H1 (cell line): Measurements from ENCODE around the gene GABRP.

ENCODE experiments used
- CBX8 ChIP-seq: fragments of 300-800, 300-1000 bp; sonication (generic); IDR thresholded peaks from 2 replicates; pipeline ENCODE4 v1.7.1; 2016; ENCODE audit warnings: low read depth, low read length, borderline replicate concordance
- CHD1 ChIP-seq: IDR thresholded peaks from 2 replicates; pipeline ENCODE4 v1.6.1; 2012; ENCODE audit warnings: low read depth, low read length, improper control_type of control experiment
- CTCF ChIP-seq, 3 experiments: IDR thresholded peaks; 1 replicate in 2 of 3; 2 replicates in 1 of 3; pipeline versions ENCODE4 v1.5.1 to v1.6.1; 2011; ENCODE audit warnings: low read length in 3 of 3, mild to moderate bottlenecking in 3 of 3, inconsistent platforms in 2 of 3, low read depth in 1 of 3, moderate library complexity in 1 of 3; ENCODE audit not compliant: insufficient read depth in 1 of 3; ENCODE audit errors: control extremely low read depth in 1 of 3
- EGR1 ChIP-seq: IDR thresholded peaks from 2 replicates; pipeline ENCODE4 v1.6.1; 2011; ENCODE audit warnings: low read depth, low read length, borderline replicate concordance
- EP300 ChIP-seq, 2 experiments: IDR thresholded peaks; 1 replicate in 1 of 2; 2 replicates in 1 of 2; pipeline ENCODE4 v1.6.1; 2011 to 2012; ENCODE audit warnings: low read depth in 2 of 2, low read length in 2 of 2, mild to moderate bottlenecking in 2 of 2, borderline replicate concordance in 1 of 2, inconsistent platforms in 1 of 2, moderate library complexity in 1 of 2
- EZH2 ChIP-seq: fragments of 200-600 bp; sonication (generic); IDR thresholded peaks from 2 replicates; pipeline ENCODE4 v1.7.1; 2012; ENCODE audit warnings: low read depth, mild to moderate bottlenecking, moderate library complexity, low read length, inconsistent platforms; ENCODE audit not compliant: severe bottlenecking
- POLR2A ChIP-seq, 2 experiments: IDR thresholded peaks; 1 replicate in 1 of 2; 2 replicates in 1 of 2; pipeline ENCODE4 v1.6.1; 2011; ENCODE audit warnings: low read depth in 2 of 2, low read length in 2 of 2, mild to moderate bottlenecking in 2 of 2; ENCODE audit errors: control extremely low read depth in 1 of 2

GRCh38 chr5:170861667-170861916, 78.1 kb downstream of the GABRP start:
- no peak for TF ChIP-seq CHD1
- no peak for TF ChIP-seq CBX8
- no peak for TF ChIP-seq CTCF (IDR thresholded peaks at IDR 0.05; ENCODE audit: control extremely low read depth in 1 of 3, insufficient read depth in 1 of 3, low read depth in 1 of 3, low read length in 3 of 3)
- no peak for TF ChIP-seq EGR1
- no peak for TF ChIP-seq POLR2A (IDR thresholded peaks at IDR 0.05; ENCODE audit: control extremely low read depth in 1 of 2, low read depth in 2 of 2, low read length in 2 of 2)
- no peak for TF ChIP-seq EP300 (IDR thresholded peaks at IDR 0.05; ENCODE audit: borderline replicate concordance in 1 of 2, low read depth in 2 of 2, low read length in 2 of 2)
- TF ChIP-seq EZH2, result no peak
